H1 (cell line): Measurements from ENCODE around the gene SLC38A2.

Experiments used
- ATF3 ChIP-seq: IDR thresholded peaks from 2 replicates; pipeline ENCODE4 v1.6.1; 2011; ENCODE audit warnings: low read depth, mild to moderate bottlenecking, low read length; ENCODE audit not compliant: insufficient read depth
- CTCF ChIP-seq, 3 experiments: IDR thresholded peaks; 1 replicate in 2 of 3; 2 replicates in 1 of 3; pipeline versions ENCODE4 v1.5.1 to v1.6.1; 2011; ENCODE audit warnings: low read length in 3 of 3, mild to moderate bottlenecking in 3 of 3, inconsistent platforms in 2 of 3, low read depth in 1 of 3, moderate library complexity in 1 of 3; ENCODE audit not compliant: insufficient read depth in 1 of 3; ENCODE audit errors: control extremely low read depth in 1 of 3

- TF ChIP-seq ATF3 (no peak), CTCF (IDR thresholded peaks at IDR 0.05; ENCODE audit: control extremely low read depth in 1 of 3, insufficient read depth in 1 of 3, low read depth in 1 of 3, low read length in 3 of 3) (no peak)
These were observed 5.1 kb upstream of the SLC38A2 start for GRCh38 chr12:46377678-46378077.
